ENCODE results near the gene ARHGEF18.

ARHGEF18 gene

GRCh38 chr19:7340959-7341837 lies 7.5 kb upstream of the ARHGEF18 start (continued):
- TF ChIP-seq TSHZ1 (tag by site-specific recombination; IDR thresholded peaks at IDR 0.05; ENCODE audit: borderline replicate concordance): no peak
- TF ChIP-seq ZNF362 (tag by site-specific recombination; IDR thresholded peaks at IDR 0.05): peak; percentile 90
- TF ChIP-seq HIC1 (tag by site-specific recombination; IDR thresholded peaks at IDR 0.05): no peak
- TF ChIP-seq YY1 (tag by site-specific recombination; IDR thresholded peaks at IDR 0.05): no peak
- TF ChIP-seq ZNF561 (tag by site-specific recombination; IDR thresholded peaks at IDR 0.05; ENCODE audit: borderline replicate concordance): no peak
- TF ChIP-seq ZNF670 (tag by site-specific recombination; IDR thresholded peaks at IDR 0.05; ENCODE audit: low read depth): no peak
- no peak for TF ChIP-seq ZNF529 (tag by site-specific recombination; IDR thresholded peaks at IDR 0.05; ENCODE audit: insufficient replicate concordance)
- TF ChIP-seq ZNF16 (tag by site-specific recombination; IDR thresholded peaks at IDR 0.05; ENCODE audit: low read depth): no peak
- 0 out of 2 replicates have a peak, but pooled peaks have one; percentile 42 for TF ChIP-seq ZNF391 (tag by site-specific recombination; IDR thresholded peaks at IDR 0.05; ENCODE audit: borderline replicate concordance, low read depth)
- TF ChIP-seq ZFP41 (tag by site-specific recombination; IDR thresholded peaks at IDR 0.05; ENCODE audit: borderline replicate concordance): no peak
- TF ChIP-seq ZNF138 (tag by site-specific recombination; IDR thresholded peaks at IDR 0.05; ENCODE audit: borderline replicate concordance): no peak
- TF ChIP-seq ZBTB21 (tag by site-specific recombination; IDR thresholded peaks at IDR 0.05): no peak
- no peak for TF ChIP-seq ZBTB20 (tag by site-specific recombination; IDR thresholded peaks at IDR 0.05)
- no peak for TF ChIP-seq KLF10 (tag by site-specific recombination; IDR thresholded peaks at IDR 0.05)
- TF ChIP-seq CTCF (tag by site-specific recombination; IDR thresholded peaks at IDR 0.05): peak; percentile 88
- TF ChIP-seq ZNF280C (tag by site-specific recombination; IDR thresholded peaks at IDR 0.05): no peak
- TF ChIP-seq ZNF518A (tag by site-specific recombination; conservative IDR thresholded peaks at IDR 0.05; ENCODE audit: low read depth): no peak
- no peak for TF ChIP-seq ZFP69B (tag by site-specific recombination; IDR thresholded peaks at IDR 0.05)
- TF ChIP-seq IKZF3 (tag by site-specific recombination; IDR thresholded peaks at IDR 0.05): no peak
- TF ChIP-seq ZNF302 (tag by site-specific recombination; IDR thresholded peaks at IDR 0.05; ENCODE audit: low read depth): no peak
- no peak for TF ChIP-seq KLF8 (tag by site-specific recombination; IDR thresholded peaks at IDR 0.05)
- no peak for TF ChIP-seq ZNF140 (tag by site-specific recombination; IDR thresholded peaks at IDR 0.05)

All from HEK293 (cell line).